GM10847 (cell line): ENCODE data around the gene AGR2.

Source experiments
- POLR2A ChIP-seq: IDR thresholded peaks from 2 replicates; pipeline ENCODE4 v1.6.1; 2011; ENCODE audit not compliant: insufficient read length; ENCODE audit errors: extremely low read depth

The AGR2 gene

DNA sequence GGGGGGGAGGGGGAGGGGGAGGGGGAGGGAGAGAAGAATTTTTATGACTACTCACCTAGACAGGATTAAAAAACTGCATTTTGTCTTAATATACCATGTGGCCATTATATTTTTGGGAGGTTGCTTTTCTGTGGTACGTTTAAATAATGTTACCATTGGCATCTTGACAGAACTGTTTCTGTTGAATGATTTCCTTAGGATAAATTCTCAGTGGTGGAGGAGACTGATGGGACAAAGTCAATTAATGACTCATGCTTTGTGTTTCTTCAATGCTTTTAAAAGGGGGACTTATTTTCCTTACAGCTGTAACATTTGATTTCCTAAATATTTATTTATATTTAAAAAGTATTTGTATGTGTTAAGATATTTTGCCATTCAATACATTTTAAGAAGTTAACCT lies 13.7 kb downstream of the AGR2 start:
- TF ChIP-seq POLR2A = no peak

DNA sequence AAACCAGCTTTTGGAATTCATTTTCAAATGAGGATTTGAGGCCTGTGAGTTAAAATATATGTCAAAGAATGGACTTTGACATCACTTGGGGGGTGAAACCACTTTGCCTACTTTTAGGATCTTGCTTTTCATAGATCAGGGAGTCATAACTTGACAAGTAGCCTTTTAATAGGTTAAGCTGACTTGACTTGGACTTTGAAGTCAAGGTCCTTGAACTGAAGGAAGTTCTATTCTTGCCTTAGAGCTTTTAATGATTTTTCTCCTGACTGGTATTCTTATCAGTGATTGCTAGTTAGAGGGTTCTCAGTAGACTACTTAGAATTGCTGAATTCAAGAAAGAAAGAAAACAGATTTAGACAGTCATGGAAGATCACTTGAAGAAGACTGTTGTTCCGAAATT lies 17.7 kb downstream of the AGR2 start:
- TF ChIP-seq POLR2A = no peak

DNA sequence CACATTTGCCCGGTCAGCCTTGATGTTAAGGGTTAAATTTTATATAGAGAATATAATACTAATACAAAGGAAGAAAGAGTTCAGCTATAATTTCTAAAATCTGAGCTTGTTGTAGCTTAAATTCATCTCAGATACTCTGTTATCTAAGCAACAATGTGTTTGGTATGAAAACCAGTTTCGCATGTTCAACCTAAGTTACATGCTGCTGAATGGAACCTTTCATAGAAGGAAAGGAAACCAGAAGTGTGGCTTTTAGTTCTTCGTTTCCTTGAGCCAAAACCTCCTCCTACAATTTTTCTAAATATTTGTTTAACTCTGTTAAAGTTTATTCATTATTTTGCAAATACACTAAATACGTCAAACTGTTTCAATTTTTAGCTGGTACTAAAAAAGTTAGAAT lies 18.5 kb downstream of the AGR2 start:
- no peak for TF ChIP-seq POLR2A

DNA sequence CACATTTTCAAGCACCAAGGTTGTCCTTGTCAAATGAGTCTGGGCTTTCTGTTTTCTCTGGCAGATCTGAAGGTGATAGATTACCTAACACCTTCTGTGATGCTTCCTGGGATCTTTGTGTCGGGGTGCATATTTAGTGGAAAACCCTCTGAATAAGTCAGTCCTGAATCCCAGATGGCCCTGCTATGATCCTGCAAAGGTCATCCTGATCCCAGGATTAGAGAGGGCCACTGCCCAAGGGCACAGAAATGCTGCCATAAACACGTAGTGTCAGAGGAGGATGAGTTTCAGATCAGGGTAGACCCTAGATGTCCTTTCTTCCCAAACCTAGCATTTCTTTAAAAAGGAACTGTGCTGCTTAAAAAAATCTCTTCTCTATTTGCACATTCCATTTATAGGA lies 19.0 kb downstream of the AGR2 start:
- TF ChIP-seq POLR2A = no peak

DNA sequence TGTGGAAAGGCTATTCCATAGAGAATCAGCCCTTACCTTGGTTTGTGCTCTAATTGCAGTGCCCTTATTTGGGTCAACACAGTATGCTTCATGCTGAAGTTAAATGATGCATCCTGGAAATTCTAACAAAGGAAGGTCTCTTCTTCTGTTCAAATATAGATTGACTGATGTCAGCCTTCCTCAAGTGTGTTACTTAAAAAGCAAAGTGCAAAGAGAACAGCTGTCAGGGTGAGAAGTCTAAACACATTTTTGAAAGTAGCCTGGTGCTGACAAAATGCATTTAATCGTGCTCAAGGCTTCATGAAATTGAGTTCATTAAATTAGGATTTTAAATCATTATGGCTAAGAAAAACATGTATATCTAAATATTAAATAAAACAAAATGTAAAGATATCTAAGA lies 19.5 kb downstream of the AGR2 start:
- no peak for TF ChIP-seq POLR2A

DNA sequence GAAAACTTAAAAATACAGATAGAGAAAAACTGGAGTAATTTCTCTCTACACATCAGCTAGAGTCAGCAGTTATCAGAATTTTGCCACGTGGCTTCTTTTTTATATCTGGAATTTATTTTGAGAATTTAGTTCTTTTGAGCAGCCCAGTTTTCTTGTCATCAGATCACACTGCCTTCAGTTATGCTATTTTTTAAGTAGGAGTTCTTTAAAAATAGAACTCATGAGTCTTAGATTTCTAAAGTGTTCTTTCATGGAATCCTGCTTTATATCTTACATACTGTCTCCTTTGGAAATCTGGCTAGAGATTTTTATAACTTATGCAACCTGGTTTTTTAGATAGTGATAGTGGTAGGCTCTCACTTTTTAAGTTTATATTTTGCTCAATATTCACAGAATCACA lies 24.2 kb downstream of the AGR2 start:
- no peak for TF ChIP-seq POLR2A

DNA sequence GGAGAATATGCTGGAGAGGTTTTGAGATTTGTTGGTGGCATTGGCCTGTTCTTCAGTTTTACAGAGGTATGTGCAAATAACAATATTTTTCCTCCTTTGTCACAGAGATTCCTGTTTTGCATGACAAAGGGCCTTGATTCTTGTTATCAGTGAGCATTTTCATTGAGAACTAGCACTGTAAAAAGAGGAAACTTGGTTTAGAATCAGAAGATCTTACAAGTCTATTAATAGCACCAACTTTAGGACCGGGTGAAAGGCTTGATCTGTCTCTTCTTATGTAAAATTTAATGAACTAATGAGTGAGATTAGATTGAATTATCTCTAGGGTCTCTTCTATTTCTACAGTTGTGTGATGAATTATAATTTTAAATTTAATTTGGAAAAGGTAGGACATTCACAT lies 25.7 kb downstream of the AGR2 start:
- no peak for TF ChIP-seq POLR2A

DNA sequence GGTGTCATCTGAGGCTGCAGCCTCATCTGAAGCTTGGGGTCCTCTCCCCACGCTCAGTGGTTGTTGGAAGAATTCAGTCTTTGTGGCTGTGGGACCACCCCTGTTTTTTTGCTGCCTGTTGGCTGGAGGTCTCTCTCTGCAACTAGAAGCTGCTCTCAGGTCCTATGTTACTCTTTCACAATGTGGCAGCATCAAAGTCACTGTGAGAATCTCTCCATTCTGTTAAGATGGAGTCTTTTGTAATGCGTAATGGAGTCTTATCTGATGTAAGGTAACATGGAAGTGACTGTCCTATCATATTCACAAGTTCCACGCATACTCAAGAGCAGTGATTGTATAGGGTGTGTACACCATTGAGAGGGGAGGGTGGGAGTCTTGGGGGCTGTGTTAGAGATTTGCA lies 26.3 kb downstream of the AGR2 start:
- no peak for TF ChIP-seq POLR2A

DNA sequence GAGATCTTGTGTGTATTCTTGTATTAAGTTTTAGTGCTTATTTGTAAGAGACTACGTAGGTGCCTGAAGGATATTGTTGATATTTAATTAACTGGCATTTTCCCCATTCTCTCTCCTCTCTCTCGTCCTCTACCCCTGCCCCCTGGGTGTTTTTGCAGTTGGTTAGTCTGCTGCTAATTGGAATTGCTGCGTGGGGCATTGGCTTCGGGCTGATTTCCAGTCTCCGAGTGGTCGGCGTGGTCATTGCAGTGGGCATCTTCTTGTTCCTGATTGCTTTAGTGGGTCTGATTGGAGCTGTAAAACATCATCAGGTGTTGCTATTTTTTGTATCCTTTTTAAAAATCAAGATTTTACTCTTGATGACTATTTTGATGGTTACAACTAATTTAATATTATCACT lies 28.7 kb downstream of the AGR2 start:
- TF ChIP-seq POLR2A = no peak

DNA sequence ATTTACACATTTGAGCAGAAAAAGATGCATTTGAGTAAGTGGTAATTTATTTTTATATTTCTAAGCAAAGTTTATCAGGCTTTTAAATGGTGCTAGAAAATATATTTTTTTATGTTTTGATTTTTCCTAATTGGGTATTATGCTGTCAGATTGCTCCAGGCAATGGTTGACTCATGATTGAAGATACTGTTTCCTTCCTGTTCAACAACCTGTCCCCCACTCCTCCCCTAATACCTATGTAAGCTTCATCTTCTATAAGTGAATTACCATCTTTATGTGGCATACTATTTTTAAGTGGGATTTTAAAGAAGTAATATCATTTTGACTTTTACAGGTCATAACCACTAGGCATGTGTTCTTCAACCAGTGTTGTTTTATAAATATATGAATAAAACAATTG lies 29.8 kb downstream of the AGR2 start:
- TF ChIP-seq POLR2A = no peak

DNA sequence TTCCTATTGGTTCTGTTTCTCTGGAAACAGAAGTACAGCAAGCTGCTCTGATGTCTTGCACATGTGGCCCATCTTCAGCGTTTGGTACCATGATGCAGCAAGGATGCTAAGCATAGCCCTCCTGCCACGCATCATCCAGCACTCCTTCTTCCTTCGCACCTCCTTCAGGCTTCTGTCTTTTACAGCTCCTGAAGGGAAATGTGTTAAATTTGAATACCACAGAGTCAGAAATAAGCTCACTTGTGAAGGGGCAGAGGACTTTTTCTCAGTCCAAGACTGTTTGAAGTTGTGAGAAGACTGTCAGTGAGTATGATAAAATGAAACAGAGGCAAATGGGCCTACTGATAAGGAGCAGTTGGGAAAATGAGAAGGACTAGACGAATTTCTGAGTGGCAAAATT lies 30.5 kb downstream of the AGR2 start:
- TF ChIP-seq POLR2A = no peak

DNA sequence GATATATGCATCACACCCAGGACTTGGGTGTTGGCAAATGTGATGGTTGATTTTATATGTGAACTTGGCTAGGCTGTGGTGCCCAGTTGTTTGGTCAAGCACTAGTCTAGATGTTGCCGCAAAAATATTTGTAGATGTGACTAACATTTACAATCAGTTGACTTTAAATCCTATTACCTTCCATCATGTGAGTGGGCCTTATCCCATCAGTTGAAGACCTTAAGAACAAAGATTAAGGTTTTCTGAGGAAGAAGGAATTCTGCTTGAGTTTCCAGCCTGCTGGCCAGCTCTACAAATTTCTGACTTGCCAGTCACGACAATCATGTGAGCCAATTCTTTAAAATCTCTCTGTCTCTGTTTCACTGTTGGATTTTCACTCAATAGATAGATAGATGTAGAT lies 30.9 kb downstream of the AGR2 start:
- TF ChIP-seq POLR2A = no peak

DNA sequence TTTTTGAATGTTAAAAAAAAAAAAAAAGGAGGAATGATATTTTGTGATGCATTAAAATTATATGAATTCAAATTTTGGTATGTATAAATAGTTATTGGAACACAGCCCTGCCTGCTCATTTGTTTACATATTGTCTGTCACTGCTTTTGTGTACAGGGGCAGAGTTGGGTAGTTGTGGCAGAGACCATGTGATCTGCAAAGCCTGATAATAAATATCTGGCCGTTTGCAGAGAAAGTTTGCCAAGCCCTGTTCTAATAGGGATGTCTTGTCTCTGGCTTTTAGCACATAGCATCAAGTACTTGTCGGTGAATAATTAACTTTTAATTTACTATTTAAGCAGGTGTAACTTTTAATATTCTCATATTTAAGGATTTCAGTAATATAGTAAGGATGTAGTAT lies 31.5 kb downstream of the AGR2 start:
- no peak for TF ChIP-seq POLR2A

DNA sequence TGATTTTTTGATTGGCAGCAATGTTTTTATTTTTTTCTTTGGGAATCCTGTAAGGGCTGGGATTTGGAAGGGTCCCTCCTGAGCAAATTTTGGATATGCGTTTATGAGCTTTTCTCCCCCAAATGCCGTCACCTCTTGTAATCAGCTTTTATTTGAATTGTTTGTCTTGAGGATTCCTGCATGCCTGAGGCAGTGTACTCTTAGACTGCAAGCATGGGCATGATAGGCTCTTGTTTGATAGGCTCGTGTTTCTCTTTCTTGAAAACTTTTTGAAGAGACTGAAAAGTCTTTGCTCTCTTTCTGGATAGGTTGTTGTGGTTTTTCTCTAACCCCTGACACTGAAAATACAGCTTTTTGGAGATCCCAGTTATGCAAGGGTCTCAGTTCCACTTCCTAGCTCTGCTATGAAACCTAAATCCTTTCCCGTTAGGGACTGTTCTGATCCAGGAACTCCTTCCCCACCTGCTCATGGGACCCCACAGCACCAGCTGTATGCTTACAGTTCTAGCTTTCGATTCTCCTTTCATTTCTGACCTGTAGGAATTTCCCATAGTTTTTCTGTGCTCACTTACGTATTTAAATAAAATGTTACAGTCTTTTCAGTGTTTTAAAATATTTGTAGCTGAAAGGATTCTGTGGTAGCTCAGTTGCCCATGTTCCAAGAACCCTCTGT lies 34.0 kb downstream of the AGR2 start:
- no peak for TF ChIP-seq POLR2A

DNA sequence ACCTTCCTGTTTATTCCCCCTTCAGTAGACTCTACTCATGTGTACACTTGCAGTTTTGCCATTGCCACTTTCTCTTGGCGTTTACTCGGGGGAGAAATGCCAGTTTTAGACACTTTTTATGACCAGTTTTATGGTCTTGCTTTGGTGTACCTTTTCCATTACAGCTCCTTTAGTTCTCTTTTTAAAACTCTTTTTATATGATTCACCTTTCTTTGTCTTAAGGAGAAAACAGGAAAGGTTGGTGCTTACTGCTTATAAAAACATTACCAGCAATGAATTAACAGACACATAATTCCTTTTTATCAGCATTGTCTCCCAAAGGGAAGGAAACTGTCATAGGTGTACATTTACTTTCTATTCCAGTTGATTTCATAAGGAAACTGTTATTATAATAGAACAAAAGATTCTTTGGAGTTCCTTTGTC lies 39.4 kb downstream of the AGR2 start:
- no peak for TF ChIP-seq POLR2A

DNA sequence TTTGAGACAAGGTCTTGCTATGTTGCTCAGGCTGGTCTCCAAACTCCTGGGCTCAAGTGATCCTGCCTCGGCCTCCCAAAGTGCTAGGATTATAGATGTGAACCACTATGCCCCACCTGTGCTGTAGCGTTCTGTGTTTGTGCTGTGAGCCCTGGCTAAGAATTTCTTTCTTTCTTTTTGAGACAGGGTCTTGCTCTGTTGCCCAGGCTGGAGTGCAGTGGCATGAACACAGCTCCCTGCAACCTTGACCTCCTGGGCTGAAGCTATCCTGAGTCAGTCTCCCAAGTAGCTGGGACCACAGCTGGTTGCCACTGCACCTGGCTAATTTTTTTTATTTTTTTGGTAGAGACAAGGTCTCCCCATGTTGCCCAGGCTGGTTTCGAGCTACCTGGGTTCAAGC lies 39.9 kb downstream of the AGR2 start:
- no peak for TF ChIP-seq POLR2A

DNA sequence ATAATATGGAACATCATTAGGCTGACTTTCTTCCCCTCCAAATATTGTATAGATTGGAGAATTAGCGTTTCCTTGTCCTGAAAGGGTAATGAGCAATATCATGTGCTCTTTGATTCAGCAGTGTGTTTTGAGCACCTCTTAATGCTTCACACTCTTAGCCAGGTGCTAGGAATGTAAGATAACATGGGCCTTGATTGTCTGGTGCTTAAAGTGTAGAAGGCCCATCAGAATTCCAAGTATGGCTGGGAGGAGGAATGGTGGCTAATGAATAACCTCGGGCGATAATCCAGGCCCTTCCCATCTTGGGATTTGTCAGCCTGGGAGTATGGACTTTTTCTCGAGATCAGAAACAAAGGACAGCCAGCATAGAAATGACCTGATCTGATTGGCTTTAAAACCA lies 42.6 kb downstream of the AGR2 start:
- no peak for TF ChIP-seq POLR2A

DNA sequence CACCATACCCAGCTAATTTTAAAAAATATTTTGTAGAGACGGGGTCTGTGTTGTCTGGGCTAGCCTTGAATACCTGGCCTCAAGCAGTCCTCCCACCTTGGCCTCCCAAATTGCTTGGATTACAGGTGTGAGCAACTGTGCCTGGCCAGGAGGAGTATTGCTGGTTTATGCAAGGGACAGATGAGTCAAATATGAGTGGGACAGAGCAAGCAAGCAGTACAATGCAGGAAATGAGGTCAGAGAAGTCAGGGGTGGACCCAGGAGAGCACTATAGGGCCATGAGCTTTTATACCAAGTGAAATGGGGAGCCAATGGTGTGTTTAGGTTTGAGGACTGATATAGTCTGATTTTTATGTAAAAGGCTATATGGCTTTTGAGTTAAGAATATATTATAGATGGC lies 45.0 kb downstream of the AGR2 start:
- TF ChIP-seq POLR2A = no peak
